VCaP (cell line): ENCODE measurements around the gene SNX14.

ENCODE experiments used
- H3K27ac ChIP-seq: fragments of 450-650 bp; 2 replicates; pipeline ENCODE4 v1.5.1; 2017
- TF ChIP-seq, protein P1 (sequence below): fragments of 450-650 bp; conservative IDR thresholded peaks from 2 replicates; pipeline ENCODE4 v1.5.1; 2017; ENCODE audit warnings: mild to moderate bottlenecking, moderate library complexity

Gene SNX14, protein sequence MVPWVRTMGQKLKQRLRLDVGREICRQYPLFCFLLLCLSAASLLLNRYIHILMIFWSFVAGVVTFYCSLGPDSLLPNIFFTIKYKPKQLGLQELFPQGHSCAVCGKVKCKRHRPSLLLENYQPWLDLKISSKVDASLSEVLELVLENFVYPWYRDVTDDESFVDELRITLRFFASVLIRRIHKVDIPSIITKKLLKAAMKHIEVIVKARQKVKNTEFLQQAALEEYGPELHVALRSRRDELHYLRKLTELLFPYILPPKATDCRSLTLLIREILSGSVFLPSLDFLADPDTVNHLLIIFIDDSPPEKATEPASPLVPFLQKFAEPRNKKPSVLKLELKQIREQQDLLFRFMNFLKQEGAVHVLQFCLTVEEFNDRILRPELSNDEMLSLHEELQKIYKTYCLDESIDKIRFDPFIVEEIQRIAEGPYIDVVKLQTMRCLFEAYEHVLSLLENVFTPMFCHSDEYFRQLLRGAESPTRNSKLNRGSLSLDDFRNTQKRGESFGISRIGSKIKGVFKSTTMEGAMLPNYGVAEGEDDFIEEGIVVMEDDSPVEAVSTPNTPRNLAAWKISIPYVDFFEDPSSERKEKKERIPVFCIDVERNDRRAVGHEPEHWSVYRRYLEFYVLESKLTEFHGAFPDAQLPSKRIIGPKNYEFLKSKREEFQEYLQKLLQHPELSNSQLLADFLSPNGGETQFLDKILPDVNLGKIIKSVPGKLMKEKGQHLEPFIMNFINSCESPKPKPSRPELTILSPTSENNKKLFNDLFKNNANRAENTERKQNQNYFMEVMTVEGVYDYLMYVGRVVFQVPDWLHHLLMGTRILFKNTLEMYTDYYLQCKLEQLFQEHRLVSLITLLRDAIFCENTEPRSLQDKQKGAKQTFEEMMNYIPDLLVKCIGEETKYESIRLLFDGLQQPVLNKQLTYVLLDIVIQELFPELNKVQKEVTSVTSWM

DNA sequence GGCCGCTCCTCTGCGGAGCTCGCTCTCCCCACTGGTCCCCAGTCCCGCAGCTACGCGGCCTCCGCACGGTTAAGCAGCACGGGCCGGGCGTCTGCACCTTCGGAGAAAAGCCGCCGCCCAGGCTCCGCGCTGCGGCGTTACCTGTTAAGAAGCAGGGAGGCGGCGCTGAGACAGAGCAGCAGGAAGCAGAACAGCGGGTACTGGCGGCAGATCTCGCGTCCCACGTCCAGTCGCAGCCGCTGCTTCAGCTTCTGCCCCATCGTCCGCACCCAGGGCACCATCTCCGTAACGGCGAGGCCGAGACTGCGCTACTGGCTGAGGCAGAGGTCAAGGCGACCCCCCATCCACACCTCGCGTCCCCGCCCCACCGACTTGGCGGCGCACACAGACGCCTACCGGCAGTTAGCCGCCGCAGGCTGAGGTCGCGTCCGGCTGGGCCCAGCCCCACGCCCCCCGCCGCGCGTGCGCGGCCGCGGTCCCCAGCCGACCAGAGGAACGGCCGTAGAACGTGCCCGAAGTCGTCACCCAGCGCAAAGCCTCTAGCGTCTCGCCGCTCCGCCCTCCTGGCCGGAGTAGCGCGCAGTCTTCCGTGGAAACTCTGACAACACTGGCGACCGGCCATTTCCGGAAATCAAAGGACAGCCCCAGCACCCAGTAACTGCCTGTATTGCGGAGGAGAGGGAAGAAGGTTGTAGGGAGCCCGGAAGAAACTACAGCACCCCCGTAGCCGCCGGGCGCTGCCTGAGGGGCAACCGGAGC lies at the start of gene SNX14:
SNX14 (minus strand) TSS at position 421 of the 759 bp plus-strand sequence; CDS start at position 281, 140 bp downstream.
- peak within 1 kb of the TSS; percentile 88 for H3K27ac ChIP-seq

DNA sequence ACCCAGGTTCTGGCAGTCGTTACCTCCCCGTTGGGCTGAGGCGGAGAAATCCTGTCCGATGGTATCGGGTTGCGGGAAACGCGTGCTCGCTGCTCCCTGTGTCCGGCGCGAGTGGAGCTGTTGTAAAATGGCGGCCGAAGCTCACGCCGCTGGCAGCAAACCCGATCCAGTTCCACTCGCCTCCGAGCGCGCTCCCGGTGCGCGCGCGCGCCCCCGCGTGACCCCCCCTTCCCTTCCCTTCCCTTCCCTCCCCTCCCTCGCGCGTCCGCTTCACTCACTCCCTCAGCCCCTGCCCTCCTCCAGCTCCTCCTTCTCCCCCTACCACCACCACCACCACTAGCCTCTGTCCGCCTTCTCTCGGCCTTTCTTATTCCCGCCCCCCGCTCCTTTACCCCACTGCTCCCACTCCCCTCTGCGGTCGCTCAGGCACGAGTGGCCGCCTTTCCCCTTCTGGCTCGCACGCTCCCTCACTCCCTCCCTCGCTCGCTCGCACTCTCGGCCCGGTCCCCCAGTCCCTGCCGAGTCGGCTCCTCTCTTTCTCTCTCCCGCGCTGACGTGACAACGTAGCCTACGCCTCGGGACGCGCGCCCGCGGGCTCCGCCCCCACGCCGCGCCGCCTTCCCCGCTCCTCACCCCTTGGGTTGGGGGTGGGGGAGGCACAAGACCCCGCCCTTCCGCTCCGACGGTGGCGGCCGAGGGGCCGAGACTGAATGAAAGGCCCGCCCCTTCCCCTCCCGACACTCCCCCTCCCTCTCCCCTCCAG lies 49.3 kb upstream of the SNX14 start, which contains the start of gene SYNCRIP:
SYNCRIP (minus strand) TSS at position 113 of the 763 bp plus-strand sequence. CDS start 1,447 bp downstream, outside the sequence.
- TF ChIP-seq, protein P1, sequence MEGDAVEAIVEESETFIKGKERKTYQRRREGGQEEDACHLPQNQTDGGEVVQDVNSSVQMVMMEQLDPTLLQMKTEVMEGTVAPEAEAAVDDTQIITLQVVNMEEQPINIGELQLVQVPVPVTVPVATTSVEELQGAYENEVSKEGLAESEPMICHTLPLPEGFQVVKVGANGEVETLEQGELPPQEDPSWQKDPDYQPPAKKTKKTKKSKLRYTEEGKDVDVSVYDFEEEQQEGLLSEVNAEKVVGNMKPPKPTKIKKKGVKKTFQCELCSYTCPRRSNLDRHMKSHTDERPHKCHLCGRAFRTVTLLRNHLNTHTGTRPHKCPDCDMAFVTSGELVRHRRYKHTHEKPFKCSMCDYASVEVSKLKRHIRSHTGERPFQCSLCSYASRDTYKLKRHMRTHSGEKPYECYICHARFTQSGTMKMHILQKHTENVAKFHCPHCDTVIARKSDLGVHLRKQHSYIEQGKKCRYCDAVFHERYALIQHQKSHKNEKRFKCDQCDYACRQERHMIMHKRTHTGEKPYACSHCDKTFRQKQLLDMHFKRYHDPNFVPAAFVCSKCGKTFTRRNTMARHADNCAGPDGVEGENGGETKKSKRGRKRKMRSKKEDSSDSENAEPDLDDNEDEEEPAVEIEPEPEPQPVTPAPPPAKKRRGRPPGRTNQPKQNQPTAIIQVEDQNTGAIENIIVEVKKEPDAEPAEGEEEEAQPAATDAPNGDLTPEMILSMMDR: no peak
- H3K27ac ChIP-seq: peak within 1 kb of the TSS; percentile 99

More for the DNA sequence above, at the start of gene SNX14:
- TF ChIP-seq, protein P1: no peak

DNA sequence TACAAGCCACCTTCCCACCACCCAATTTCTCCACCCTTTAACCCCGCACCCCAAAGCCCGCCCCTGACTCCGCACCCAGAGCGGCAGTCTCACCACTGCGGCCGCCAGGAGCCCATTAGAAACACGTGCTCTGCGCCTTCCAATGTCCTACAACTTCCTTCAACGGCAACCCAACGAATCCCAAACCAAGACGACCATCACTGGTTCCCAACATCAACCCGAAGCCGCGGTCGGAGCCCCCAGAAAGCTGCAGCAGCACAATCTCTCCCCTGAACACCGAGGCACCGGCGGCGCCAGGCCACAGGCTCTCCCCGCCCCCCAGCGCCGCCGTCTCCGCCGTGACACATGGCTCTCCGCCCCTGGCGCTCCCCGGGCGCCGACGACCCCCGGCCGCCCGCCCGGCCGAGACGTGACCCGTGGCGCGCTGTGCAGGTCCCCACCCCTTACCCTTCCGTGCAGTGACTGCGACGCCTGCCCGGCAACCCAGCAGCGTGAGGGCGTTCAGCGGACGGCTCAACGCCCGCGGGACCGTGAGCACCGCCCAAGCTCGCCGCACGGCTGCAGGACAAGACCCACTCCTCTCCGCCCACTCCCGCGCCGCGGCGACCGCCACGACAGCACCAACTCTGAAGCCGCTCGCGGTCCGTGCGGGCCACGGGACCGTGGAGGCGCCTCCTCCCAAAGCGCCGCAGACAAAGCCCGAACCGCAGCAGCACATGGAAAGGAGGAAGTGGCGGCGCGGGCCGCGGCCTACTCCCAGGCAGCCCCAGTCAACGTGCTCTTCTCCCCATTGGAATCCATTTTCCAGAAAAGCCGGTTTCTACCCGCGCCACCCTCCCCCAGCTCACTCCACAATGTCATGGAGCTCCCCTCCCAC lies 48.5 kb upstream of the SNX14 start:
- TF ChIP-seq, protein P1: no peak
- peak overlapping the region; percentile 99 for H3K27ac ChIP-seq

DNA sequence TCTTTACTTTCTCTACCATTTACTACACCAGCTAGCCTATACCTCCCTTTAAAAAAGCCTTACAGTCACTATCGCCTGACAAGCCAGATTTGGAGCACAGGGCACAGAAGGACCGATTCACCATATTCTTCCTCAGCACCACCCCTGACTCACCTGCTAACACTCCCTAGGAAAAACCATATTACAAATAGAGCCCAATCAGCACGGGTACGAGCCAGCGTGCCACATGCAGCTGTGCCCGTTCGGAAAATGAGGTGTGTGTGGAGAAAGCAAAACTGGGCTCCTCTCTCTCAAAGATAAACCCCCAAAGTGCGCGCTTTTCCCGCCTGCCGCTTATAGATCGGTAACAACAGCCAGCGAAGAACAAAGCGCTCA lies 47.9 kb upstream of the SNX14 start:
- peak overlapping the region; percentile 99 for H3K27ac ChIP-seq
- TF ChIP-seq, protein P1: no peak

DNA sequence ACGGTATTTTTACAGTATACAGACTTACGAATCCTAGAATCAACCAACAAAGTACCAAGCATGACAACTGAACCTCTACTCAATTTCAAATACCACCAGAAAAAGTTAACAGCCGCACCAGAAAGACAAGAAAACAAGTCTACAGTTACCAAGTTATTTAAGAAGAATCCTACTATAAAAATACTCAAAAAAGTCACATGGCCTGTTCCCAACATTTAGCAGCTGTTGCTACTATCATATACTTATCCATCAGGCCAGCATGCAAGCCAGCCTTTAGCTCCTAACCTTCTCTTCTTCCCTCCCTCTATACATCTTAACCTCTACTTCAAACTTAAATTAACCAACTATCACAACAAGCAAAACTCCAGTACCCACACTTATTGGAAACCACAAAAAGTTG lies 47.2 kb upstream of the SNX14 start:
- H3K27ac ChIP-seq: peak overlapping the region; percentile 99; the same call in 1 of the 2 replicates
- TF ChIP-seq, protein P1: no peak

DNA sequence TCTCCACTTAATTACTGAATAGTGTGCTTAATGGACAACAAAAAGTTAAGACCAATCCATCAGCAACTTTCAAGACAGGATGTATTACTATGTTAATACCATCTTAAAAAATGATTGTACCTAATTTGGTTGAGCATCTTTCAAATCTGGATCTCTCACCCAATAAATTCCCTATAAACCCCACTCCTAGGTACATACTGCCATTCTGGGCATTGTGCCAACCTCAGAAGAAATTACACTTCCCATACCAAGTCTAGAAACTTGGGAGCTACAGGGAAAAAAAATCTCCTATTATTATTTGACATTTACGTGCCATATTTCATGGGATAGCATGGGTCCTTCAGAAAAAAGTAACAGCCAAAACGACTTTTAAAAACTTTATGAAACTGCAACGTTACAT lies 43.9 kb upstream of the SNX14 start:
- TF ChIP-seq, protein P1: no peak
- H3K27ac ChIP-seq: peak overlapping the region; percentile 4; the same call in 1 of the 2 replicates
